ENCODE measurements around the gene SPINK4.

The SPINK4 gene

DNA sequence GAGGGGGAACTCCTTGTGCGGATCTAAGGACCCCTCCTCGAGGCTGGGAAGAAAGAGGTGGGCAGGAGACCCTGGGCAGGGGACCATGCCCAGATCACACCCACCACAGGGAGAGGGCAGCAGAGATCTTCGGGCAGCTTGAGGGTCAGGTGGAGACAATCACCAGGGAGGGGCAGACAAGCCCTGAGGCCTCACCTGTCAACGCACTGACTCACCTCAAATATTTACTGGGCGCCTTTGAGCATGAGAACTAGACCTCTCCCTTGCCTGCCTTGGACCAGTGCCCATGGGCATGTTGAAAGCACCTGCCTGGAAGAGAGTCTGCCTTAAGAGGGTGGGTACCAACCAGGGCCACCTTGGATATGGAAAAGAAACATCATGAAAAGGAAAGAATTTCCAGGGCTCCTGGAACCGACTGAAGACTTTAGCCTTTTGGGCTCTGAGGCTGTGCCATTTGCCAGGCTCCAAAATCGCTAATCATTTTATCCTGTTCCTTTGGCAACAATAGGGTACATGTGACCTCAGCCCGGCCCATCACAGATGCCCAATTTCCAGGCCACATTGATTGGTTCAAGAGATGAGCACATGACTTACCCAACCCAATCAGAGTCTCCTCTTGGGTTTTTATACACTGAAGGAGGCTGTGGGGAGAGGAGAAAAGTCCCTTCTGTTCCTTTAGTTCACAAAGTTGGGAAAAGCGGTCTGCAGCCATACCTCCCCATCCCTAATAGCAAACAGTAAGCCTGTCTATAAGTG, 10.4 kb upstream of the SPINK4 start:
- DNase-seq (ENCODE audit: low spot score): peak; percentile 32

DNA sequence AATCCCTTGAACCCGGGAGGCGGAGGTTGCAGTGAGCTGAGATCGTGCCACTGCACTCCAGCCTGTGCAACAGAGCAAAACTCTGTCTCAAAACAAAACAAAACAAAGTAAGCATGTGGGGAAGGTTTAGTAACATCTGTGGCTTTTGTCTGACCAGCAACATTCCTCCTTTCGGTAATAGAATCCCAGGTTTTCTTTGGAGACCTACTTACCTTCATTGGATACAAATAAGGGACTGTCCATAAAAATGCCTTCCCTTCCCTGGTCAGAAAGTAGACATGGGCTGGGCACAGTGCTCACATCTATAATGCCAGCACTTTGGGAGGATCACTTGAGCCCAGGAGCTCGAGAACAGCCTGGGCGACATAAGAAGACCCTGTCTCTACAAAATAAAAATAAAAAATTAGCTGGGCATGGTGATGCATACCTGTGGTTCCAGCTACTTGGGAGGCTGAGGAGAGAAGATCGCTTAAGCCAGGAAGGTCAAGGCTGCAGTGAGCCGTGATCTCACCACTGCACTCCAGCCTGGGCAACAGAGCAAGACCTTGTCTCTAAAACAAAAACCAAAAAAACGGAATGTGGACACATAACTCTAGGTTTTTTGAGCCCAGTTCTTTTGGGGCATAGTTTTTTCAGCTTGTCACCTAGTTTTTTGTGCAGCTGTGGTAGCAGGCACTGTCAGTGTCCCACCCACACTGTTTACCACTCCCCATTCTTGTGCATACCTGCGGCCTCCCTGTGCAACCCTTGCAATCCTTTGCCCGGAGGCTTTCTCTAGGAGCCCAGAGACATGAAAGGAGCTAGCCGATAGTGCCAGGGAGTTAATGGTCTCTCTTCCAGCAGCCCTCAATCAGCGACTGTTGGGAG, 9.0 kb upstream of the SPINK4 start:
- DNase-seq (ENCODE audit: low spot score): no peak

DNA sequence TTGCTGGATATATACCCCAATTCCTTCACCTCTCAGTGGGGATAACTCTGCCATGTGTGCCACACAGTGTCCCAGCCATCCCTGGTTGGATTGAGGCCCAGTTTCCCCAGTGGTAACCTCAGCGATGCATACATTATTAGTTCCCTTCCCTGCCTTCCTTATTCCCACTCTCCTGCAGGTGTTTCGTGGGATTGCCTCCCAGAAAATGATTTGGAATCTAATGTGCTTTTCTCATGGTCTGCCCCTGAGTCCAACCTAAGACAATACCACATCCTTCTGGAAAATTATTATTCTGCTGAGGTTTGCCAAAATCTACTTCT, 8.4 kb upstream of the SPINK4 start:
- DNase-seq (ENCODE audit: low spot score): no peak

DNA sequence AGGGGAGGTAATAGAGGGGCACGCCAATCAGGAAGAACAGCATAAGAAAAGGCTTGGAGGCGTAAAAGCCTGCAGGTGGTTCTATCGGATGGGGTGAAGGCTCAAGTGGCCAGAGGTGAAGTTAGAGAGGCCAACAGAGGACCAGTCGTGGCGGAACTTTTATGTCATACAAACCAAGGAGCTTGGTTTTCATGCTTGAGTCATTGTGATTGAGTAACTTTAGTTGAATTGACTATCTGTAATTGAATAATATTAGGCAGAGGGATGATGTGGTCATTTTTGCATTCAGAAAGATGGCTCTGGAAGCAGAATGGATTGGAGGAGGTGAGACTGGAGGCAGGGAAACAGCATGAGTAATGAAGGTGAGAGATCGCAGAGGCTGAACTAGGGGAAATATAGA, 7.2 kb upstream of the SPINK4 start:
- DNase-seq (ENCODE audit: low spot score): no peak

DNA sequence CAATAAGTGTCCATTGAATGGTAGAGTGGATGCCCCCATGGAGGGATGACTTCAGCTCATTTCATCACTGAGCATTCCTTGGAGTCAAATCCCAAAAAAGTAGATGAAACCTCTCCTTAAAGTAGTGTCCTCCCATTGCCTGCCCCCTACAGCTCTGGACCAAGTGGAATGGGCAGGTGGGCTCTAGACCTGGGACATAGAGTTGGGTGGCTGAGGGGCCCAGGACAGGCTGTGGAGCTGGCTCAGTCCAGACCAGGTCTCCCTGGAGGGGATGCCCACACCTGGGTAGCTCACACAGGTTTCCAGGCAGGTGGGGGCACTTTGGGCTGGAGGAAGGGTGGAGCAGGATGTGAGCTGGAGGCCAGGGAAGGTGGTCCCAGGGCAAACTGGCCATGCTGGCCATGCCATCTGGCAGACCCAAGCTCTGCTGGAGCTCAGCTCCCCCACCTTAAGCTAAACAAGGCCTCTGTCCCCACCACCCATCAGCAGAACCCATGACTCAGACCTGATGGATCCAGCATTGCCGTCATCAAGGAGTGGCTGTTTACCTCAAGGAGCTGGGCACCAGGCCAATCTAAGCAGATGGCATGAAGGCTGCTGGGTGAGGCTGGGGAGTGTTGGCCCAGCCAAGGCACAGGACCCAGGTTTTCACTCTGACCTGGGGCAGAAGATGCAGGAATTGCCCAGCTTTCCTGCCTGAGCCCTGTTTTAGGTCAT, 6.2 kb upstream of the SPINK4 start:
- no peak for DNase-seq (ENCODE audit: low spot score)

DNA sequence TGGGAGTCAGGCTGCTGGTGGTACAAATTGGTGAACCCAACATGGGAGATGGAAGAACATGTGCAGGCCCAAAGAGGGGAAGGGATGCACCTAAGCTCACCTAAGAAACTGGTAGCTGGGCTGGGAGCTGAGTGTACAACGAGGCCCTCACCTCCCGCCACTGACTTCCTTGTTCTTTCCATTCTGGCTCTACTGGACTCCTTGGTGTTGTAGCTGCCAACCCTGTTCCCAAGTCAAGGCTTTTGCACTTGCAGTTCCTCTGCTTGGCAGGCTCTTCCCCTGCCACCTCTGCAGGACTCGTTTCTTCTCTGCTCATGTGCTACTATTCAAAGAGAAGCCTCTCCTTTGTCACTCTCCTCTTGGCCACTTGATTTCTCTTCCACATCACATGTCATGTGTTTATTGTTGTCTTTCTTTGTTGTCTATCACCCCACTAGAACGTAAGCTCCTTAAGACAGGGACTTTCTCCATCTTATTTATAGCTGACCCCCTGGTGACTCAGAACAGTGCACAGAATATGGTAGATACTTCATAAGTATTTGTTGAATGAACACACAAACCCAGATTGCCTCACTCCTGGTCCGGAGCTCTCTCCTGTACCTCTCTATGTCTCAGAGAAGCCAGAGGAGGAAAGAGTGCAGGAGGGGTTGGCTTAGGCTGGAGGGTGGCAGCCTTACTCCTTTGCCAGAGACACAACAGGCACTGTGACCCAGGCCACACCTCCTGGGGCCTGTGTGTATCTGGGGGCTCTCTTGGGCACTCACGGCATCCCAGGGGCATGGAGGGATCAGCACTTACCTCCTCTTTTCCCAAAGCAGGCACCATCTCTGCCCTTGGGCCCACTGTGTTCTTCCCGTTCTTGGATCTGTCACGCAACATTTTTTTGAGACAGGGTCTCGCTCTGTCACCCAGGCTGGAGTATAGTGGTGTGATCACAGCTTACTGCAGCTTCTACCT, 5.2 kb upstream of the SPINK4 start:
- no peak for DNase-seq (ENCODE audit: low spot score)

DNA sequence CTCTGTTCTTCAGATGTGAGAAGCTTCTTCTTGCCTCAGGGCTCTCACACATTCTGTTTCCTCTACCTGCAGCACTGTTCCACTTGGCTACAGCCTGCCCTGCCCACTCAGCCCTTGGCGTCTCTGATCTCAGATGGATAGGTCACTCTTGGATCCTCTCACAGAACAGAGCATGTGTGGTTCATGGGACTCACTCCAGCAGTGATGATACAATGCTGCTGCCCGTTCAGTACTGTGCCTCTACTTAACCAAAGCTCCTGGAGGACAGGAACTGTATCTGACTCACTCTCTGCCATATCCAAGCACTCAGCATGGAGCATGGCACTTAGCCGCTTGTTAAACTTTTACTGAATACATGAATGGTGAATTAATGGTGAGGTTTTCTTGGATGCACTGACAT, 3.4 kb upstream of the SPINK4 start:
- no peak for DNase-seq (ENCODE audit: low spot score)

DNA sequence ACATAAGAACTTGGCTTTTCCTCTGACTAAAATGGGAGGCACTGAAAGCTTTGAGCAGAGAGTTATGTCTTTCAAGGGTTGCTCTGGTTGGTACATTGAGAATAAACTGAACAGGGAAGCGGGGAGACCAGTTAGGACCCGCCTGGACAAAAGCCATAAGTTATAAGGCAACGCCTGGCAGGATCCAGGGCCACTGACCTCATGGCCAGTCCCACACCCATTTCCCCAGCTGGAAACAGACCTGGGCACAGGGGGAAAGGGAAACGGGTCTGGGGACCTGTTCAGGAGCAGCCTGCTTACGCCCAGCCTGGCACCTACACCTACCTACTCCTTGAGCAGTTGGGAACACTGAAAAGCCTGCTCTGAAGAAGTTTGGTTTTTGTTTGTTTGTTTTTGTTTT, 1.3 kb downstream of the SPINK4 start:
- no peak for DNase-seq (ENCODE audit: low spot score)

DNA sequence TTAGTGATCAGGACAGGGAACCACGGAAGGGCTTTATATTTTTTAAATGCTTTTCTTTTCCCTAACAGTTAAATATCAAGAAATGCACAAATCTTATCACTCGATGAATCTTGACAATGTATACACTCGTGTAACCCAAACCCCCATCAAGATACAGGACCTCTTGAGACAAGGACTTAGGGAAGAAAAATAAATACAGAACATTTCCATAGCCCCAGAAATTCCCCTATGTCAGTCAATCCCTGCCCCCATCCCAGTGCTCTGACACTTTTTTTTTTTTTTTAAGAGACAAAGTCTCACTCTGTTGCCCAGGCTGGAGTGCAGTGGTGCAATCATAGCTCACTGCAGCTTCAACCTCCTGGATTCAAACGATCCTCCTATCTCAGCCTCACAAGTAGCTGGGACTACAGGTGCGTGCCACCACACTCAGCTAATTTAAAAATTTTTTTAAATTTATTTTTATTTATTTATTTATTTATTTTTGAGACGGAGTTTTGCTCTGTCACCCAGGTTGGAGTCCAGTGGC, 2.7 kb downstream of the SPINK4 start:
- no peak for DNase-seq (ENCODE audit: low spot score)

DNA sequence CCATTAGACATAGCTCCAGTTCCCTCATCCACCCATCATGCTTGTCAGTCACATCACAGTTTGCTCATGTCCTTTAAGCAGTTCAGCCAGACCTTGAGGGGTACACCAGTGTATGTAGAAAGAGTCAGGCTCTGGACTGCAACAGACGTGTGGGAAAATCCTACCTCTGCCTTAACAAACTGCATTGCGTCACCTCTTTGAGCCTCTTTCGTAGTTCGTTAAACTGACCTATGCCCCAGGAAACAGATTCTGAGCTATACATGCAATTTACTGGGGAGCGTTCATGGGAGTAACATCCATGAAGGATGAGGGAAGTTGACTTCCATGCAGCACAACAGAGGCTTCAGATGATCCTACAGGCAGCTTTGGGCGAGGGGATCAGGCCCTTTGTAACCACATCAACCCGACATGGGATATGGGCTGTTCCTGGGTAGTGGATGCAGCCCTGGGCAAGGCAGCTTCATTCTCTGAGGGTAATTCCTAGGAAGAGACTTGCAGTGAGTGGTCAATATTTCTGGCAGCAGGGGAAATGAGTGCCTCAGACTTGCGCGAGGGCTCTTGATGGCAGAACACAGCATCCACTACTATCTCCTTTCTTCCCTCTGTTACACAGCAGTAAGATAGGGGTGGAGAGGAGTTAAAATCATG, 4.3 kb downstream of the SPINK4 start:
- DNase-seq (ENCODE audit: low spot score): no peak

DNA sequence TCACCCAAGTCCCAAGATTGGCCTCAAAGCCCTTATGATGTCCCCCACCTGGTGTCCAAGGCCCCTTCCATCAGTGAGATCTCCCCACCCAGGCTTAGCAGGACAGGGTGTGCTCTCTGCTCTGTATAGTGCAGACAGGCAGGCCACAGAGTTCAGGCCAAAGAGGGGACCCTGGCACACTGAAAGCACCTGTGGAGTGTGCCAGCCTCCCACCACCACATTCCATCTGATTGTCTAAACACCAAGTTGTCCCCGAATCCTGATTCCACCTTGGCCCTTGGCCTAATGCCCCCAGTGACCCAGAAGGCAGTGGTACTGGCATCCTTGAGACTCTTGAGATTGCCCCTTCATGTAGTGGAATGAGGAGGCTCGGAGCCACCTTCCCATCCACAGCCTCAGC, 5.4 kb downstream of the SPINK4 start:
- DNase-seq (ENCODE audit: low spot score): no peak

DNA sequence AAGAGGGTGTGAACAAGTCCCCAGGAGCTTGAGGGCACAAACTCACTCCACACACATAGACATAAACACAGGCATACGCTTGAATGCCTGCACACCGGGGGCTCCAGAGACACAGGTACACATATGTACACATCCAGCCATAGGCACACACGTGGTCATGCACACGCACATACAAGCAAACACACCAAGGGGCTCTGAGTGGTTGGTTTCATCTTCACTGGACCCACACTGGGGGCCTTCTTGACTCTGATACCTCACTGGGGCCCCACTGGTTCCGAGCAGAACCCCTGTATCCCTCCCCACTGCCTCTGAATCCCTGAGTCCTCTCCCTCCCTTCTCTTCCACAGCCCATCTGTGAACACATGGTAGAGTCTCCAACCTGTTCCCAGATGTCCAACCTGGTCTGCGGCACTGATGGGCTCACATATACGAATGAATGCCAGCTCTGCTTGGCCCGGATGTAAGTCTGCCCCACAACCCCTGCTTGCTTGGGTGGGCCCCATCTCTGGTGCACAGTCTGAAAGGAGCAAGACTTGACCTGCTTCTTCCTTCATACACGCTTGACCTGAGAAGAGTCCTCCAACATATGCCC, 6.4 kb downstream of the SPINK4 start:
- DNase-seq (ENCODE audit: low spot score): no peak

DNA sequence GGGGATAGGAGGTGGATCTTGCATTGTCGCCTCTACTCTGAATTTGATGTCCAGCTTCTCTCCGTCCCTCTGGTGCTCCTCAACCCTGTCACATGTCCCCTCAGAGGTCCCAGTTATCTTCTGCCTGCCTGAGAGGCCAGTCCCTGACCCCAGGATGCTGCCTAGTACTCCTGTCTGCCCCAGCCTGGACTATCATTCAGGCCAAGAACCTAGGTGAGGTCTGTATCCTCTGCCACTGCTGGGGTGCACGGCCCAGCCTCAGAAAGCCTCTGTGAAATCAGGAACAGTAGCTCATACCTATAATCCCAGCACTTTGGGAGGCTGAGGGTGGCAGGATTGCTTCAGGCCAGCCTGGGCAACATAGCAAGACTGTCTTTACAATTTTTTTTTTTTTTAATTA, 8.6 kb downstream of the SPINK4 start:
- DNase-seq (ENCODE audit: low spot score): peak; percentile 2

DNA sequence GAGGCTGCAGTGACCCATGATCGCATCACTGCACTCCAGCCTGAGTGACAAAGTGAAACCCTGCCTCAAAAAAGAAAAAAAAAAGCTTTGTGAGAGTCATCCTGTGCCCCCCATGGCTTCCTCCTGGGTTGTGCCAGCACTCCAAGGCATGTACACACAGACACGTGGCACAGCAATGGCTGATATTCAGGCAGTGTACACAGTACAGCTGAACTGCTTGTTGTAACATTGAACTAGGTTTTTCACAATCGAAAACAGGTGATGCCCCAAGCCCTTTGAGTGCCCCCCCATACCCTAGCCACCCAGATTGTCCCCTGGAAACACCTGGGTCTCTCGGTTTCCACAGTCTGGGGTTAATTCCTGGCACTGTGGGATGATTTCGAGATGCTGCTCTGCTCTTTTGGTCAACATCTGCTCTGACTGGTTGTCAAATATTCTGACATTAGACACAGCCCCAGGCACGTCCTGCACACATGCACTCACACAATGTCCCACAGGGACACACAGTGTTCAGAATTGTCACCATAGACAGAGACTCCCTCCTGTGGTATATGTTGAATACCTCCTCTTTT, 9.2 kb downstream of the SPINK4 start:
- peak; percentile 54 for DNase-seq (ENCODE audit: low spot score)

DNA sequence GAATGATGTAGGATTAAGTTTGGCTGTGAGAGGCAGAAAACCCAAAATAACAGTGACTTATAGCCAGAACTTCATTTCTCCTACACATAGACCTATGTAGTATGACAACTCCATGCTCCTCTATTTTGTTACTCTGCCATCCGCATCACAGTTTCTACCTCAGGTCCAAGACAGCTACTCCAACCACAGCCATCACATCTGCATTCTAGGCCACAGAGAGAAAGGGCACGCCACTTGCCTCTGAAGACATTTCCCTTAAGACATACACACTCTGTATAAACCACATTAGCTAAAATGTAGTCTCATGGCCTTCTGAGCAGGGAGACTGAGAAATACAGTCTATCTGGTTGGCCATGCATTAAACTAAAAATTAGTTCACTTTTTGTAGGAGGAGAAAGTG, 10.0 kb downstream of the SPINK4 start:
- peak; percentile 10 for DNase-seq (ENCODE audit: low spot score)

DNA sequence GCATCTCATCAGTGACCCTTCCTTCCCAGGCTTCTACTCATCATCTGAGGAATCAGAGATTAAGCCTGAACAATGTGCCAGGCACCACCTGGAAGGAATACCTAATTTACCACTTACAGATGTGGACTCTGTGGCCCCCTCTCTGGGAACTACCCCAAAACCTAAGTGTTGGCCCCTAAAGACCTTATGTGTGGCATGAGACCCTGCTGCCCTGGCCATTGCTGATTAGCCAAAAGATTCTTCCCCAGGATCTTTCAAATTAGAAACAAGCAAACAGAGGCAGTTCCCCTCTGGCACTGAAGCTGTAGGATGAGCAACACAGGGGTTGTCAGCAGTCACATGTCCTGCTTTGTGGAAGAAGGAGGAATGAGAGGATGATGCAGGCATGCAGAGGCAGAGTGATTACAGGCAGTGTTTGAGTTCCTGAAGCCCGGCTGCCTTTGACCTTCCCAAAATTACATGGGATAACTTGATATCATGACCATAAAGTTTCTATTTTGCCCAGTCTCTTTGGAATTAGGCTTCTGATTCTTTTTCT, 10.6 kb downstream of the SPINK4 start:
- DNase-seq (ENCODE audit: low spot score): peak; percentile 7

DNA sequence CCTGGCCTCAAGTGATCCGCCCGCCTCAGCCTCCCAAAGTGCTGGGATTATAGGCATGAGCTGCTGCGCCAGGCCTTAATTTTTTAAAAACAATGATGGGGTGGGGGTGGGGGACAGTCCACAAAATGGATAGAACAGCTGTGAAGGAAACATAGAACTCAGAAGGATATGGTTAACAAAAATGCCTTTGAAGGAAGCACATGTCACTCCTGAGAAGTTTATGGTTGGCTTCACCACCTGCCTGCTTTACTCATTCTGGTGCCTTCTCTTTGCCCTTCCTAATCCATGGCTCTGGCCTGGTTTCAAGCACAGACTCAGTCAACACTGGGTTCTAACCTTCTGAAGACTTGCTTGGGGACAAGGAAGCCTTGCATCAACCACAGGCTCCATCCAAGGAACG, 14.2 kb downstream of the SPINK4 start:
- DNase-seq (ENCODE audit: low spot score): peak; percentile 3

DNA sequence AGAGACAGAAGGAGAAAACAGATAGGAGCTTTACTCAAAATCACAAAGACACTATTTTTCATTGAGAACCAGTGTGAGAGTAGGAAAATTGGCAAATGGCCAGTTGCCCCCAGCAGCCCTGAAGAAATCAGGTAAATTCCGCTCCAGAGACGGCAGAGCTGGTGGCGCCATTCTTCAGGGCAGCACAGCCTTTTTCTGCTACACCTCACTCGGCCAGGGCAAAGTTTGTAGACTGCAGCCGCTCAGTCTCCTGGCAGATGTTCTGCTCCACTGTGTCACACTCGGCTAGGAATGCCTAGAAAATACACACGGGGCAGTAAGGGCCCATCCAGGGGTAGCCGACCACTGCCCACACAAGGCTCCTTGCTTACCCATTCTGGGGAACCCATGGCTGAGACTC, 15.0 kb downstream of the SPINK4 start:
- DNase-seq (ENCODE audit: low spot score): no peak

DNA sequence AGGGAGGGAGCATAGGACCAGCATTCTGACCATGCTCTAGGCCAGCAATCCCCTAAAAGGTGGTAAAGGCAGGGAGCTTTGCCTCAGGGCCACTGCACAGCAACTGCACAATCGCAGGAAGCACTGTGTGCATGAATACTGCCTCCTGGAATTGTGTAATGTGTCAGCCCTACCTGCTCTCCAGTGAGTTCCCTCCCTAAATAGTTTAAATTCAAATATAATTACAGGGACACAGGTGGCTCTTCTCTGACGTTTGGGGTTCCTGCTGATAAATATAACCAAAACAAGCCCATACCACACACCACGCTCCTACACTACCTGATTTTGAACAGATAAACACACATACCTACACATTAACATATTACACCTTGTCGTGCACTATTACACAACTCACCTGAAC, 15.5 kb downstream of the SPINK4 start:
- DNase-seq (ENCODE audit: low spot score): no peak

DNA sequence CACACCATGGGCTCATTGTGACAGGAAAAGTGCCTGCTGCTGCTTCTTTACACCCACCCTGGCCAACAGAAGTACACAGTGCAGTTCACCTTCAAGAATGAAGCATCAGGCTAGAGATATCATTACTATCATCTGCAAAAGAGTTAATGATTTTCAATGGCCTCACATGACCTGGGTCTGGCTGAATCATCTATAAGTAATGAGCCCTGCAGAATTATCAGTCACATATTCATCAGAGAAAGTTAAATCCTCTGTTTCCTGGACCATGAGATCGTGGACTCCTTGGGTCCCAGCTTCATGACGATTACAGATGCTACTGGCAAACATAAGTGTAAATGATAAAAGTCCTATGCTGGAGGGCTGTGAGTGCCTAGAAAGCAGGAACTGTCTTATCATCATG, 16.3 kb downstream of the SPINK4 start:
- no peak for DNase-seq (ENCODE audit: low spot score)
